Activated effector memory CD4-positive, alpha-beta T cell treated with Interleukin-2 at 50 U/mL for 16 hours (primary cell): Measurements from ENCODE around the gene EXOC6B.

Experiments used
- DNase-seq: peaks from one replicate; pipeline ENCODE4 v3.0.0-alpha.2; 2020

Gene EXOC6B

GRCh38 chr2:72788756-72789155, 37.1 kb downstream of the EXOC6B start:
- DNase-seq, result no peak

GRCh38 chr2:72785517-72785916, 40.3 kb downstream of the EXOC6B start:
- DNase-seq, result no peak

GRCh38 chr2:72782520-72782919, 43.3 kb downstream of the EXOC6B start:
- no peak for DNase-seq

GRCh38 chr2:72781480-72781879, 44.4 kb downstream of the EXOC6B start:
- no peak for DNase-seq

GRCh38 chr2:72780477-72780876, 45.4 kb downstream of the EXOC6B start:
- DNase-seq, result no peak

GRCh38 chr2:72779495-72779894, 46.3 kb downstream of the EXOC6B start:
- no peak for DNase-seq

GRCh38 chr2:72778410-72778809, 47.4 kb downstream of the EXOC6B start:
- no peak for DNase-seq

- no peak for DNase-seq
These were observed 54.9 kb downstream of the EXOC6B start for GRCh38 chr2:72770879-72771461.

- DNase-seq, result no peak
These were observed 59.7 kb downstream of the EXOC6B start for GRCh38 chr2:72765997-72766609.

- DNase-seq, result no peak
These were observed 63.6 kb downstream of the EXOC6B start for GRCh38 chr2:72762276-72762675.

- no peak for DNase-seq
These were observed 66.1 kb downstream of the EXOC6B start for GRCh38 chr2:72759755-72760154.

GRCh38 chr2:72757177-72757775, 68.6 kb downstream of the EXOC6B start:
- DNase-seq, result no peak

GRCh38 chr2:72755647-72756423, 70.0 kb downstream of the EXOC6B start:
- no peak for DNase-seq

- no peak for DNase-seq
These were observed 71.1 kb downstream of the EXOC6B start for GRCh38 chr2:72754628-72755320.

GRCh38 chr2:72750977-72751639, 74.7 kb downstream of the EXOC6B start:
- DNase-seq, result no peak

GRCh38 chr2:72750466-72750865, 75.4 kb downstream of the EXOC6B start:
- DNase-seq, result no peak

- DNase-seq, result no peak
These were observed 78.5 kb downstream of the EXOC6B start for GRCh38 chr2:72747344-72747743.

GRCh38 chr2:72745679-72746368, 80.0 kb downstream of the EXOC6B start:
- DNase-seq, result no peak

GRCh38 chr2:72744049-72744448, 81.8 kb downstream of the EXOC6B start:
- DNase-seq, result no peak

GRCh38 chr2:72743481-72743880, 82.4 kb downstream of the EXOC6B start:
- DNase-seq, result no peak

- no peak for DNase-seq
These were observed 87.7 kb downstream of the EXOC6B start for GRCh38 chr2:72738096-72738495.

GRCh38 chr2:72734432-72734831, 91.4 kb downstream of the EXOC6B start:
- DNase-seq, result no peak
